ENCODE data around the gene GRM4.

Gene GRM4

GRCh38 chr6:34131326-34132290 is 14.3 kb downstream of the GRM4 start:
- no peak overlapping the region for H3K27ac Mint-ChIP-seq
- peaks cover 2% of the 10 kb centered on the region for H3K9me3 Mint-ChIP-seq
- H3K4me1 Mint-ChIP-seq: no peaks in the 10 kb centered on the region
- H3K27me3 Mint-ChIP-seq (ENCODE audit: low read depth): peaks cover 56% of the 10 kb centered on the region
- no peaks in the 10 kb centered on the region for H3K36me3 Mint-ChIP-seq (ENCODE audit: low read depth)
- TF ChIP-seq CTCF (IDR thresholded peaks at IDR 0.05; ENCODE audit: unreplicated experiment in 3 of 3): no peak
- no peak overlapping the region for H3K4me3 Mint-ChIP-seq

GRCh38 chr6:34130862-34131261 is 15.0 kb downstream of the GRM4 start:
- H3K4me1 Mint-ChIP-seq: no peaks in the 10 kb centered on the region
- H3K27ac Mint-ChIP-seq: no peak overlapping the region
- H3K4me3 Mint-ChIP-seq: no peak overlapping the region
- TF ChIP-seq CTCF (IDR thresholded peaks at IDR 0.05; ENCODE audit: unreplicated experiment in 3 of 3): no peak
- H3K9me3 Mint-ChIP-seq: peaks cover 2% of the 10 kb centered on the region
- H3K27me3 Mint-ChIP-seq (ENCODE audit: low read depth): peaks cover 54% of the 10 kb centered on the region
- no peaks in the 10 kb centered on the region for H3K36me3 Mint-ChIP-seq (ENCODE audit: low read depth)

- Mint-ChIP-seq H3K36me3 (ENCODE audit: low read depth) (no peaks in the 10 kb centered on the region), H3K27ac (no peak overlapping the region), H3K4me3 (no peak overlapping the region), H3K27me3 (ENCODE audit: low read depth) (peaks cover 53% of the 10 kb centered on the region), H3K4me1 (no peaks in the 10 kb centered on the region), H3K9me3 (peaks cover 2% of the 10 kb centered on the region)
- TF ChIP-seq CTCF (IDR thresholded peaks at IDR 0.05; ENCODE audit: unreplicated experiment in 3 of 3): no peak
Observed at GRCh38 chr6:34129753-34130152, 16.1 kb downstream of the GRM4 start.

GRCh38 chr6:34128045-34128444 is 17.8 kb downstream of the GRM4 start:
- Mint-ChIP-seq H3K27me3 (ENCODE audit: low read depth) (peaks cover 53% of the 10 kb centered on the region), H3K4me3 (no peak overlapping the region), H3K4me1 (no peaks in the 10 kb centered on the region), H3K36me3 (ENCODE audit: low read depth) (no peaks in the 10 kb centered on the region), H3K27ac (no peak overlapping the region), H3K9me3 (peaks cover 2% of the 10 kb centered on the region)
- TF ChIP-seq CTCF (IDR thresholded peaks at IDR 0.05; ENCODE audit: unreplicated experiment in 3 of 3): no peak

- Mint-ChIP-seq H3K4me1 (no peaks in the 10 kb centered on the region), H3K9me3 (no peaks in the 10 kb centered on the region), H3K36me3 (ENCODE audit: low read depth) (no peaks in the 10 kb centered on the region), H3K27me3 (ENCODE audit: low read depth) (peaks cover 50% of the 10 kb centered on the region), H3K27ac (no peak overlapping the region), H3K4me3 (no peak overlapping the region)
- no peak for TF ChIP-seq CTCF (IDR thresholded peaks at IDR 0.05; ENCODE audit: unreplicated experiment in 3 of 3)
Observed at GRCh38 chr6:34126419-34126818, 19.5 kb downstream of the GRM4 start.

GRCh38 chr6:34125939-34126338 is 19.9 kb downstream of the GRM4 start:
- TF ChIP-seq CTCF (IDR thresholded peaks at IDR 0.05; ENCODE audit: unreplicated experiment in 3 of 3): no peak
- H3K27ac Mint-ChIP-seq: no peak overlapping the region
- no peaks in the 10 kb centered on the region for H3K9me3 Mint-ChIP-seq
- H3K4me1 Mint-ChIP-seq: no peaks in the 10 kb centered on the region
- H3K4me3 Mint-ChIP-seq: no peak overlapping the region
- H3K27me3 Mint-ChIP-seq (ENCODE audit: low read depth): peaks cover 48% of the 10 kb centered on the region
- no peaks in the 10 kb centered on the region for H3K36me3 Mint-ChIP-seq (ENCODE audit: low read depth)

Data from nephron (organoid).